Transverse colon (tissue), 4 donors: ENCODE data around the gene PTPRF. TPM values are rescaled to one million over a fixed set of nuclear protein-coding genes. Genes with fewer than 3 reads are reported as not detected.

Experiments
- DNase-seq: peaks from one replicate; pipeline ENCODE4 v3.0.0-alpha.2; 2019
- H3K27ac ChIP-seq, 4 donors: fragments of 200-600 bp; sonication (generic); 2 replicates each; pipeline ENCODE4 v1.5.1; 2016 to 2018; ENCODE audit warnings: inconsistent platforms in 4 of 4
- H3K27me3 ChIP-seq: fragments of 200-600 bp; sonication (generic); 2 replicates; pipeline ENCODE4 v1.5.1; 2017; ENCODE audit warnings: inconsistent platforms
- H3K36me3 ChIP-seq, 4 donors: fragments of 200-600 bp; sonication (generic); 2 replicates each; pipeline ENCODE4 v1.5.1; 2017 to 2019; ENCODE audit warnings: inconsistent platforms in 4 of 4
- H3K4me1 ChIP-seq, 4 donors: fragments of 200-600 bp; sonication (generic); 2 replicates each; pipeline ENCODE4 v1.5.1; 2017 to 2020; ENCODE audit warnings: inconsistent platforms in 4 of 4
- H3K4me3 ChIP-seq, 4 donors: fragments of 200-600 bp; sonication (generic); 1 replicate in 1 of 4; 2 replicates in 3 of 4; pipeline versions ENCODE4 v1.5.1 to v1.6.1; 2017 to 2019; ENCODE audit warnings: inconsistent platforms in 4 of 4
- H3K9me3 ChIP-seq, 2 donors: fragments of 200-600 bp; sonication (generic); 2 replicates each; pipeline ENCODE4 v1.5.1; 2017 to 2019; ENCODE audit warnings: inconsistent platforms in 2 of 2
- EP300 ChIP-seq: sonication (generic); formaldehyde crosslinking; IDR thresholded peaks from one replicate; pipeline ENCODE4 v1.6.1; 2017; ENCODE audit warnings: antibody characterized with exemption, low read depth
- POLR2A ChIP-seq: fragments of 450-650 bp; IDR thresholded peaks from one replicate; pipeline ENCODE4 v1.6.1; 2016; ENCODE audit warnings: antibody characterized with exemption, mild to moderate bottlenecking, moderate library complexity
- POLR2AphosphoS5 ChIP-seq, 3 donors: sonication (generic); formaldehyde crosslinking; IDR thresholded peaks; one replicate each; pipeline ENCODE4 v1.6.1; 2016; ENCODE audit warnings: antibody characterized with exemption in 3 of 3
- WGBS, 2 donors: methylation state at CpG; one replicate each; pipeline ENCODE4 v1.1.5; 2018; ENCODE audit warnings: low coverage in 1 of 2; 5-methylcytosine and 5-hydroxymethylcytosine counted together
- in situ Hi-C, 4 donors: fragments of 200-750 bp; cut with MboI; loops; one replicate each; pipeline versions ENCODE4 v1.15.0 to v1.15.1; 2017; ENCODE audit warnings: low sequenced_read_pairs in 3 of 4, low pct_ligation_motif_present in 1 of 4, low pct_unique_long_range_greater_than_20kb in 1 of 4
- intact Hi-C: fragments of 100-400 bp; cut with DNase I; formaldehyde crosslinking; loops from one replicate; pipeline ENCODE4 v1.15.1; 2023; ENCODE audit warnings: low total_unique reads
- total RNA-seq, 4 donors: library from RNA; depleted of rRNA; stranded (reverse); fragments of >200 nt; gene quantifications; one replicate each; pipeline ENCODE4 v1.1.0, GENCODE V29; 2016
- TF ChIP-seq, protein P1 (sequence below), 5 experiments: fragments of 200-600 bp in 3 of 5; fragments of 450-650 bp in 2 of 5; sonication (generic) in 3 of 5; IDR thresholded peaks; 1 replicate in 2 of 5; 2 replicates in 3 of 5; pipeline ENCODE4 v1.5.1; 2016 to 2017; ENCODE audit warnings: antibody characterized with exemption in 5 of 5, inconsistent platforms in 3 of 5, mild to moderate bottlenecking in 2 of 5, moderate library complexity in 1 of 5

Gene PTPRF
- total RNA-seq, 4 donors from 2014 or later, result 278 to 549 (median 404) TPM

DNA sequence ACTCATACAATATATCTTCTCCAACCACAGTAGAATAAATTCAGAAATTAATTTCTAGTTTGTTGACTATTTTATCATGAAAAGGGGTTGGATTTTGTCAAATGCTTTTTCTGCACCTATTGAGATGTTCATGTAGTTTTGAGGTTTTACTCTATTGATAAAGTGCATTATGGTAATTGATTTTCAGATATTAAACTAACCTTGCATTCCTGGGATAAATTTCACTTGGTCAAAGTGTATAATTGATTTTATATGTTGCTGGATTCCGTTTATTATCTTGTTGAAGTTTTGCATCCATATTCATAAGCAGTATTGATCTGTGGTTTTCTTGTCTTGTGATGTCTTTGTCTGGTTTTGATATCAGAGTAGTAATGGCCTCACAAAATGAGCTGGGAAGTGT lies 42.5 kb upstream of the PTPRF start:
- no peak for TF ChIP-seq EP300
- TF ChIP-seq POLR2A, result no peak
- TF ChIP-seq, protein P1, sequence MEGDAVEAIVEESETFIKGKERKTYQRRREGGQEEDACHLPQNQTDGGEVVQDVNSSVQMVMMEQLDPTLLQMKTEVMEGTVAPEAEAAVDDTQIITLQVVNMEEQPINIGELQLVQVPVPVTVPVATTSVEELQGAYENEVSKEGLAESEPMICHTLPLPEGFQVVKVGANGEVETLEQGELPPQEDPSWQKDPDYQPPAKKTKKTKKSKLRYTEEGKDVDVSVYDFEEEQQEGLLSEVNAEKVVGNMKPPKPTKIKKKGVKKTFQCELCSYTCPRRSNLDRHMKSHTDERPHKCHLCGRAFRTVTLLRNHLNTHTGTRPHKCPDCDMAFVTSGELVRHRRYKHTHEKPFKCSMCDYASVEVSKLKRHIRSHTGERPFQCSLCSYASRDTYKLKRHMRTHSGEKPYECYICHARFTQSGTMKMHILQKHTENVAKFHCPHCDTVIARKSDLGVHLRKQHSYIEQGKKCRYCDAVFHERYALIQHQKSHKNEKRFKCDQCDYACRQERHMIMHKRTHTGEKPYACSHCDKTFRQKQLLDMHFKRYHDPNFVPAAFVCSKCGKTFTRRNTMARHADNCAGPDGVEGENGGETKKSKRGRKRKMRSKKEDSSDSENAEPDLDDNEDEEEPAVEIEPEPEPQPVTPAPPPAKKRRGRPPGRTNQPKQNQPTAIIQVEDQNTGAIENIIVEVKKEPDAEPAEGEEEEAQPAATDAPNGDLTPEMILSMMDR (IDR thresholded peaks at IDR 0.05), result no peak
- TF ChIP-seq POLR2AphosphoS5 (IDR thresholded peaks at IDR 0.05), result no peak
- in situ Hi-C loops (no loop called here), intact Hi-C loops (loop anchor here (1.0 kb wide), 1 partner anchor 26 kb away; no protein-coding TSS in a partner anchor)
- Histone ChIP-seq H3K36me3 (no peaks in the 10 kb centered on the region), H3K4me3 (no peak overlapping the region), H3K9me3 (peaks cover 0 to 7% of the 10 kb centered on the region in 2 donors), H3K27ac (no peak overlapping the region), H3K4me1 (no peaks in the 10 kb centered on the region), H3K27me3 (no peaks in the 10 kb centered on the region)
- DNase-seq, result no peak
- 73 to 100% methylated on average over 1 of the region's 1 CpG for WGBS, 2 donors

DNA sequence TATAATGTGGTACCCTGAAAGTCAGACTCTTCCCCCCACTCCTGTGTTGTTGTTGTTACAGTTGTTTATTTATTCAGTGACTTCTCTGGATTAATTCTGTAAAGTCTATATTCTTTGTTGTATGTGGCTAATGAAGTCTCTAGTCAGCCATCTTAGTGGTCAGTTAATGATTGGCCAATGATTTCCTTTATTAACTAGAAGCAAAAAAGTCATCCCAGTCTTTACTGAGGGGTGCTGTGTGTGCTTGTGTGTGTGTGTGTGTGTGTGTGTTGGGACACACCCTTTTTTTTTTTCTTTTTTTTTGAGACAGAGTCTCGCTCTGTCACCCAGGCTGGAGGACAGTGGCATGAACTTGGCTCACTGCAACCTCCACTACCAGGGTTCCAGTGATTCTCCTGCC lies 39.6 kb upstream of the PTPRF start:
- Histone ChIP-seq H3K27me3 (no peaks in the 10 kb centered on the region), H3K4me3 (no peak overlapping the region), H3K27ac (no peak overlapping the region), H3K4me1 (no peaks in the 10 kb centered on the region), H3K36me3 (no peaks in the 10 kb centered on the region), H3K9me3 (peaks cover 0 to 7% of the 10 kb centered on the region in 2 donors)
- TF ChIP-seq POLR2A, result no peak
- TF ChIP-seq, protein P1 (IDR thresholded peaks at IDR 0.05), result no peak
- TF ChIP-seq POLR2AphosphoS5 (IDR thresholded peaks at IDR 0.05), result no peak
- TF ChIP-seq EP300, result no peak
- intact Hi-C loops (no loop called here), in situ Hi-C loops (no loop called here)
- WGBS, 2 donors, result 95 to 100% methylated on average over 1 of the region's 1 CpG
- no peak for DNase-seq

DNA sequence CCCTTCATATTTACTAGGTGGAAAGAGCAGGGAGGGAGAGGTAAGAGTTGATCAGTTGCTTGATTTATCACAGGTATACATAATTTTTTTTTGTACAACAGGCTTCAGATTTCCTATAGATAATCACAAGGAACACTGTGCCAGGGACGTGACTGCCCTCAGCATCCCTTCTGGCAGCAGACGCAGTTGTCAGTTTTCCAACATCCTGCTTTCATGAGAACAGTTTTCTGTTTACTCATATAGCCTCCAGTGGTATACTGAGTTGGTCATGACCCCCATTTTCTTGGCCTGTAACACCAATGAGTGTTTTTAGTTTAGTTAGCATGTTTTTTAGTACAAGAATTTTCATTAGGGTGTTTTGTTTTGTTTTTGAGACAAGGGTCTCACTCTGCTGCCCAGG lies 37.9 kb upstream of the PTPRF start:
- Histone ChIP-seq H3K4me1 (no peaks in the 10 kb centered on the region), H3K4me3 (no peak overlapping the region), H3K9me3 (peaks cover 0 to 6% of the 10 kb centered on the region in 2 donors), H3K27me3 (no peaks in the 10 kb centered on the region), H3K36me3 (no peaks in the 10 kb centered on the region), H3K27ac (no peak overlapping the region)
- in situ Hi-C loops (no loop called here), intact Hi-C loops (no loop called here)
- TF ChIP-seq POLR2AphosphoS5 (IDR thresholded peaks at IDR 0.05), result no peak
- TF ChIP-seq EP300, result no peak
- no peak for TF ChIP-seq POLR2A
- TF ChIP-seq, protein P1 (IDR thresholded peaks at IDR 0.05), result no peak
- 50 to 70% methylated on average over 1 to 2 of the region's 2 CpGs for WGBS, 2 donors
- DNase-seq, result no peak

DNA sequence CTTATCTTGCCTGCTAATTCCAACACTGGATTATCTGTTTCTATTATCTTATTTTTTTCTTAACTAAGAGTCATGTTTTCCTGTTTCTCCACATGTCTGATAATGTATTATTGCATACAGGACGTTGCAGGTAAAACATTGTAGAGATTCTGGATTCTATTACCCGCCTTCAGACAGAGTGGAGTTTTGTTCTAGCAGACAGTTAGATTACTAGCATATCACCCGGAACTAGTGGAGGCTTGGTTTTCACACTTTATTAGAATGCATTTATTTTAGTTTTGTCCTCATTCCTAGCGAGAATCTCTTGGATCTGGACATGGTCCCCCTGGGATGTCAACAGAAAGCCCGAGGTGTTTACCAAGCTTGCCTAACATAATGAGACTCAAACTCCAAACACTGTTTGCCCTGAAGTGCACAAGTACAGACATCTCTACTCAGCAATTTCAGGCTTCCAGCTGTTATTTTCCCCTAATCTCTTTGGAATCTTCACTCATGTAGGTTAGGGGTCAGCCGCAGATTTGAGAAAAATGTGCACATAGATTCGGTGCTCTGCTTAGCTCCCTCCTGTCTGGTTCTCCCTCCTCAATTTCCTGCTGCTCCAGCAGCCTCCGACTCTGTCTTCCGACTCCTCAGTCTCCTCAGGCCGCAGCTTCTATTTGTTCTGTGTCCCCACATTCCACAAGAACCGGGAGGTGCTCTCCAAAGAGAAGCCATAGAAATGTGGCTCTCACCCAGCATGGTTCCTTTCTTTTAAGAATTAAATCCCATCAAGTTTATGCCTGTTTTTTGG lies 36.8 kb upstream of the PTPRF start:
- H3K27me3 ChIP-seq, result no peaks in the 10 kb centered on the region
- H3K4me1 ChIP-seq, result no peaks in the 10 kb centered on the region
- H3K36me3 ChIP-seq, result no peaks in the 10 kb centered on the region
- TF ChIP-seq POLR2A (no peak), EP300 (no peak), POLR2AphosphoS5 (IDR thresholded peaks at IDR 0.05) (no peak)
- TF ChIP-seq, protein P1 (IDR thresholded peaks at IDR 0.05), result no peak
- no peak overlapping the region for H3K27ac ChIP-seq
- no peak overlapping the region for H3K4me3 ChIP-seq
- H3K9me3 ChIP-seq, result no peaks in the 10 kb centered on the region
- WGBS, 2 donors, result 57 to 58% methylated on average over 4 to 11 of the region's 11 CpGs
- in situ Hi-C loops (no loop called here), intact Hi-C loops (no loop called here)
- DNase-seq, result no peak
